Activated CD4-positive, CD25-positive, alpha-beta regulatory T cell (primary cell): Measurements from ENCODE around the gene ACAA2.

Experiments
- DNase-seq, 4 experiments: peaks; one replicate each; lab custom pipeline; 2025; lab: John Stamatoyannopoulos, UW

Gene ACAA2

DNA sequence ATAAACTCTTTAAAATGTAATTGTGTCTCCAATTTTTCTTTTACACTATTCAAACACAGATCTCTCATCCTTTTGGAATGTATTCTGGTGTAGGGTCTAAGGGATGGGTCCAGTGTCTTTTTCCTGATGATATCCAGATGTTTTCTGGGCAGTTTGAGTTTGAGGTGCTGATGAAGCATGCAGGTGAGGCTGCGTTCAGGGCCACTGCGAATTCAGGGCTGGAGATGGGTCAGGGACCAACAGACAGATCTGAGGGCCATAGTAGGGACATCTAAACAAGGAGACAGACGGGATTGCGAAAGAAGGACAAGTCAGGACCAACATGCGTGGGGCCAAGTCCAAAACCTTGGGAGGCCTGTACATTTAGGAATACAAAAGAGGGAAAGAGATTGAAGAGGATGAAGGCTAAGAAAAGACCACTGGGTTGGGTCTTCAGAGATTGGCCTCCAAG lies 70.2 kb downstream of the ACAA2 start:
- no peak for DNase-seq

DNA sequence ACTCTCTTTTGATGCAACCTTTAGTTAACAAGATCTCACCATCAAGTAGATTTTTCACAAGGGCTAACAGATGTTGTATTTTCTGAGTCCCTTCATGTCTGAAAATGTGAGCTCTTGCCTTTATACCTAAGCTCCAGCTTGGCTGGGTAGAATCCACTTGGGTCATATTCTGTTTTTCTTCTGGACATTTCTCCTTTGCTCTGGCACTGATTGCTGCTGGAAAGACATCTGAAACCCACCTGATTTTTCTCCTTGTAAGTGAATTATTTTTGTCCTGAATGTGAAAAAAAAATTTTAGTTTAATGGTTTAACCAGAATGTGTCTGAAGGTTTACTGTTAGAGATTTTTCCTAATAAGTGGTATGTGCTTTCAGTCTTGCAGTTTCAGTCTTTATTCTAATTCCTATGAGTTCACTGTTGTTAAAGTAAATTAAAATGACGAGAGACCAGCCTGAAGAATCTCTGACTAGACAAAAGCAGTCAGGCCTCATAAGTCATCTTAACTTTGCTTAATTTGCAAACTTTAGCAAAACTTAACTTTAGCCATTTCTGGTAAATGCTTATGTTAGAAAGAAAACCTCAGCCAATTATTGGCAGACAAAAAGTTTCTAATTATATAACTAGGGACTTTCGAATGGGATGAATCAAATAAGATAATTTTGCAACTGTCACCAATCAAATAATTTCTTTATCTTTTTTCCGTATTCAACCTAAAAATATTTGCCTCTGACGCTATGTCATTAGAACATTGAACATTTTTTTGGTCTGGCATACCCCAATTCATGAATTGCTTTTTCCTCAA lies 70.8 kb downstream of the ACAA2 start:
- no peak for DNase-seq

DNA sequence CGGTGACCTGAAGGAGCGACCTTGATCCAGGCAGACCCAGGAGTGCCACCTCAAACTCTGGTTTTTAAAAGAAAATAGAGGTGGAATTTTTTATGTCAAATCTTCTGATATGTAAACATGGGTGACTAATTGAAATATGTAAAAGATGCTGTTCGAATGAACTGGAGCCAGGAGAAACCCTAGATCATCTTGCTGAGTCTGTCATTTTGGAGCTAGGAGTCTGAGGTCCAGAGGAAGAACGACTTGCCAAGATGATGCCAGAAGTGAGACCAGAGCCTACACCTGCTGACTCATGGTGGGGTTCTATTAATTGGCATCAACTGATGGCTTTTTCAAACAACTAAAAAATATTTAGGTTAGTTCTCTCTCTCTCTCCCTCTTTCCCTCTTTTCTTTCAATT lies 74.1 kb downstream of the ACAA2 start:
- no peak for DNase-seq

DNA sequence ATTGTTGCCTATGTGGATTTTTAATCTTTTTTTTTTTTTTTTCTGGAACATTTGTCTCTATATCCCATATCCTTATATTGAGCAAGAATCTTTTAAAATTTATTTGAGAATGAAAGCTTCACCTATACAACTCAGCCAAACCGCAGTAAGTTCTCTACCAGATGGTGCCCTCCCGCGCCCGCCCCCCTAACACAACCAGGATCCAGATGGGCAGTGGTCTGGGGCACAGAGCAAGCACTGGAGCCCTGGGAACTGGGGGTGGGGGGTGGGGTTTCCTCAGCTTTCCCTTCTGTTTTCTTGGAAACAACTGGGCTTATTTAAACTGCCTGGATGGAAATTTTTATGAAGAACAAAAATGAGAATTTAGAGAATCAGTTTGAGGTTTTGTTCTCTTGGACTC lies 74.6 kb downstream of the ACAA2 start:
- no peak for DNase-seq

DNA sequence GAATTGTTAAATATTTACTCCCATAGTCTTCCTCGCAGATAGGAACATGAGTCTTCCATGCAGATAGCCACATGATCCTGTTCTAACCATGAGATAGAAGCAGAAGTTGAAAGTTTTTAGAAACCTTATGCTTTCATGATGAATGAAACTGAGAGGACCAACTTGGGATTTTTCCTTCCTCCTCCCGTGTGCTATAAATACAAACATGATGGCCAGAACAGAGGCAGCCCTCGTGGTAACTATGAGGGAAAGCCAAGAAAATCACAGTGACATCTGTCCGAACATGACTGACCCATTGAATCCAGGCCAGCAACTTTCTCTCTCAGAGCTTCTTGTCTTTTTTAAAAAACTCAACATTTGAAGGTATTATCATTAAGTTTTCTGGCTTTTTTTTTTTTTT lies 78.5 kb downstream of the ACAA2 start:
- no peak for DNase-seq

DNA sequence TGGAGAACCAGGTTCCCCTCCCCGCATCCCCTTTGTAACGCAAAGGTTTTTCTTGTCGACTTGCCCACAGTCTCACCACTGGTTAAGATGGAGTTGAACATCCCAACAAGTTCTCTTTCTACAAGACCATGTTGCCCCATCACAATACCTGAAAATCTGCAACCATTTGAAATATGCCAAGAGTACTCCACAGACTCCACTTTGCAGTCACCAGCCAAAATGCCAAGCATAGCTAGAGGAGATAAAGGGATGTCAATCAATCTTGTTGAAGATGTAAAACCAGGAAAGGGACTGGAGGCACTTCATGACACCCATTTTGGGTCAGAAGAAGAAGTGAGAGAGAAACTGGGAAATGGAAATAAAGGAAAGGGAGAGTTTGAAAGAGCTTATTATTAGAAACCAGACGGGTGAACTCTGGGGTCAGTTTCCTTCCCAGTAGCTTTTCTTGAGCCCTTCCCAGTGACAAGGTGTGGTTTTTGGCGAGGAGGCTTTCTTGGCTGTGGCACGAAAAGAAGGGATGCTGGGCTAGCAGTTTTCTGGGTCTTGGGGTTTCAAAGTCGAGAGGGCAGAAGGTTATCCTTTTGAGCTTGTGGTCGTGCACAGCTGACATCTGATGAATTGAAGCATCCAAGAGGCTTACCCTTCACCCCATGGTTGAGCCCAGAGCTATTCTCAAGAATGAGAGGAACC lies 79.3 kb downstream of the ACAA2 start:
- no peak for DNase-seq

DNA sequence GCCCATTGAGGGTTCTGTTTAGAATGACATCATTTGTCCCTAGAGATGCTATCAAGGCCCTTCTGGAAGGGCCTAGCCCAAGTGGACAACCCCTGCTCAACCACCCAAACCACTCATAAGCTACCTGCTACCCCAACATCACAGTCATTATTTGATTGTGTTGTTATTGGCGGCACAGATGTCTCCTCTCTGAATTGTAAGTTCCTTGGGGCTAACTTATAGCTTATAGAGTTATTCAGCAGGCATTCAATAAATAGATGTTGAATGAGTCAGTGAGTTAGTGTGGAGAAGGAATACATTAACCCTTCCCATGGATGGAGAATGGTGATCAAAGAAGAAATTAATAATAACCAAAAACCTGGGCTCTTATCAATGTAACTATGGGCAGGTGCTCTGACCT lies 80.0 kb downstream of the ACAA2 start:
- DNase-seq: no peak
